ENCODE measurements around the gene ZBTB49. TPM values are rescaled to one million over a fixed set of nuclear protein-coding genes. Genes with fewer than 3 reads are reported as not detected.

ZBTB49 gene
- total and polyA plus RNA-seq, 2 donors (not counting 3 experiments of a cell fraction or from before 2014, with no cell fraction given) = 3.8 to 5.8 TPM

DNA sequence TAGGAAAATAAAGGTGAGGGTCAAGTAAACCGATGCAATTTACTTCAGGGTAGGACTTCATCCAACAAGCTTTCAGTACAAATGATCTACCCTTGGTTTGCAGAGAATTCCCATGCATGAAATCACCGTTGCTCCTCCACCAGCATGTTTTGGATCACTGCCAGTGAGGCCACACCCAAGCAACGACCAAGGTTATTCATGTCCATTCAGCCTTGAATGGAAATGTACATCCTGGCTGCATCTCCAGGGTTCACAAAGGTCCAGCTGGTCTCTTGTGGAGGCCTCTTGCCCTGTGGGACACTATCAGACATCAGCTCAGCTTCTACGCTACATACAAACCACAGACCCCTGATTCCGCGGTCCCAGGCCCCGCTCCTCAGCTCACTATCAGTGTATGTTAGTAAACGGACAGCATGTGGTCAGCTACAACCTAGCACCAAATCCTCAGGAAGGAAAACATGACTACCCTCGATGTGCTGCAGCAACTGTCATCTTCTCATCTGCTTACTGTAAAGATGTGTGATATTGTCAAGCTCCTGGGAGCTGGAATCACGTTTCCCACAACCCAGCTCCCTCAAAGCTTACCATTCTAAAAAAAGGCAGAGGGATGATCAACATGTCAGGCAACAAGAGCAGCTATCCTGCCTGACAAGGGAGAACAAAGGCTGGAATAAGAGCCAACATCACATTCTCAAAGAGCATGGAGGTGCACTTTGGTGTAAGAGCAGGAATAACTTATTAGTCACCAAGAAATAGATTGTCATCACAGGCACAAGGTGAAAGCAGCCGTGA lies 5.0 kb upstream of the ZBTB49 start:
- Histone ChIP-seq H3K9ac (replicated peaks; ENCODE audit: extremely low read depth, insufficient read depth, low read length) (no peak overlapping the region), H3K9me3 (replicated peaks; ENCODE audit: control insufficient read depth, insufficient read depth, low read length) (no peaks in the 10 kb centered on the region), H3K4me3 (replicated peaks in 1 of 3; ENCODE audit: insufficient read depth in 1 of 3, low read depth in 1 of 3, low read length in 3 of 3) (no peak overlapping the region), H3K9me1 (replicated peaks; ENCODE audit: control insufficient read depth, extremely low read depth, insufficient read depth, low read length) (no peaks in the 10 kb centered on the region), H2AFZ (ENCODE audit: low read depth, low read length) (no peak overlapping the region), H3K4me2 (ENCODE audit: insufficient read depth, low read length) (no peak overlapping the region), H3K36me3 (ENCODE audit: control insufficient read depth in 2 of 2, extremely low read depth in 1 of 2, insufficient read depth in 2 of 2, low read length in 2 of 2) (peaks cover 9 to 13% of the 10 kb centered on the region in 2 experiments), H3K4me1 (ENCODE audit: control insufficient read depth, extremely low read depth, insufficient read depth, low read length) (peaks cover 10% of the 10 kb centered on the region), H3K79me2 (ENCODE audit: control insufficient read depth, insufficient read depth, low read length) (peaks cover 38% of the 10 kb centered on the region), H3K27ac (ENCODE audit: insufficient read depth, low read depth, low read length) (no peak overlapping the region), H4K20me1 (replicated peaks; ENCODE audit: control insufficient read depth, extremely low read depth, insufficient read depth, low read length) (no peaks in the 10 kb centered on the region), H3K27me3 (ENCODE audit: control insufficient read depth in 2 of 2, insufficient read depth in 2 of 2, low read length in 2 of 2) (no peaks in the 10 kb centered on the region)
- intact Hi-C loops (cut with micrococcal nuclease) = no loop called here
- TF ChIP-seq POLR2A (IDR thresholded peaks at IDR 0.05; ENCODE audit: low read depth, low read length) = no peak
- no peak for TF ChIP-seq JUN (IDR thresholded peaks at IDR 0.05; ENCODE audit: borderline replicate concordance, insufficient read depth, insufficient read length, low read depth)
- TF ChIP-seq, protein P1, sequence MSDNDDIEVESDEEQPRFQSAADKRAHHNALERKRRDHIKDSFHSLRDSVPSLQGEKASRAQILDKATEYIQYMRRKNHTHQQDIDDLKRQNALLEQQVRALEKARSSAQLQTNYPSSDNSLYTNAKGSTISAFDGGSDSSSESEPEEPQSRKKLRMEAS (IDR thresholded peaks at IDR 0.05; ENCODE audit: insufficient read depth, insufficient read length) = no peak
- TF ChIP-seq EZH2 (IDR thresholded peaks at IDR 0.05; ENCODE audit: borderline replicate concordance, low read depth, low read length, severe bottlenecking) = no peak
- no peak for TF ChIP-seq POLR2AphosphoS5 (IDR thresholded peaks at IDR 0.05; ENCODE audit: insufficient read depth, low read depth, low read length)
- no peak for TF ChIP-seq GATA2 (IDR thresholded peaks at IDR 0.05; ENCODE audit: insufficient read depth, insufficient read length, low read depth, low read length)
- no peak for TF ChIP-seq FOS (IDR thresholded peaks at IDR 0.05; ENCODE audit: borderline replicate concordance, insufficient read depth, low read length)
- no peak for TF ChIP-seq MYC (IDR thresholded peaks at IDR 0.05; ENCODE audit: low read depth, low read length)
- TF ChIP-seq, protein P2, sequence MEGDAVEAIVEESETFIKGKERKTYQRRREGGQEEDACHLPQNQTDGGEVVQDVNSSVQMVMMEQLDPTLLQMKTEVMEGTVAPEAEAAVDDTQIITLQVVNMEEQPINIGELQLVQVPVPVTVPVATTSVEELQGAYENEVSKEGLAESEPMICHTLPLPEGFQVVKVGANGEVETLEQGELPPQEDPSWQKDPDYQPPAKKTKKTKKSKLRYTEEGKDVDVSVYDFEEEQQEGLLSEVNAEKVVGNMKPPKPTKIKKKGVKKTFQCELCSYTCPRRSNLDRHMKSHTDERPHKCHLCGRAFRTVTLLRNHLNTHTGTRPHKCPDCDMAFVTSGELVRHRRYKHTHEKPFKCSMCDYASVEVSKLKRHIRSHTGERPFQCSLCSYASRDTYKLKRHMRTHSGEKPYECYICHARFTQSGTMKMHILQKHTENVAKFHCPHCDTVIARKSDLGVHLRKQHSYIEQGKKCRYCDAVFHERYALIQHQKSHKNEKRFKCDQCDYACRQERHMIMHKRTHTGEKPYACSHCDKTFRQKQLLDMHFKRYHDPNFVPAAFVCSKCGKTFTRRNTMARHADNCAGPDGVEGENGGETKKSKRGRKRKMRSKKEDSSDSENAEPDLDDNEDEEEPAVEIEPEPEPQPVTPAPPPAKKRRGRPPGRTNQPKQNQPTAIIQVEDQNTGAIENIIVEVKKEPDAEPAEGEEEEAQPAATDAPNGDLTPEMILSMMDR (IDR thresholded peaks at IDR 0.05; ENCODE audit: extremely low read depth in 1 of 2, insufficient read depth in 1 of 2, low read depth in 1 of 2, low read length in 2 of 2) = no peak
- no TSS peak for BruUV-seq (replicated peaks)
- DNase-seq (ENCODE audit: low read depth, low spot score) = no peak
- POLR2A ChIA-PET = no interaction called here
- FAIRE-seq = no peak
- dilution Hi-C loops (cut with MboI; ENCODE audit: extremely low pct_ligation_motif_present, low sequenced_read_pairs) = no loop called here
- CTCF ChIA-PET = interaction anchor here (0.8 to 1.6 kb wide), 5 partner anchors 12 to 51 kb away, joined by 3 to 11 read pairs (median 4); no protein-coding TSS in a partner anchor

All from endothelial cell of umbilical vein (primary cell).